Ammon's horn (tissue), 1 donor: Measurements from ENCODE around the gene ASGR2.

Experiments
- DNase-seq: peaks from one replicate; pipeline ENCODE4 v3.0.0-alpha.2; 2016; ENCODE audit warnings: low spot score

The ASGR2 gene

GRCh38 chr17:7060165-7060891, 54.3 kb downstream of the ASGR2 start:
- DNase-seq, result no peak

- DNase-seq, result no peak
Observed at GRCh38 chr17:7058831-7059447, 55.7 kb downstream of the ASGR2 start.

DNA sequence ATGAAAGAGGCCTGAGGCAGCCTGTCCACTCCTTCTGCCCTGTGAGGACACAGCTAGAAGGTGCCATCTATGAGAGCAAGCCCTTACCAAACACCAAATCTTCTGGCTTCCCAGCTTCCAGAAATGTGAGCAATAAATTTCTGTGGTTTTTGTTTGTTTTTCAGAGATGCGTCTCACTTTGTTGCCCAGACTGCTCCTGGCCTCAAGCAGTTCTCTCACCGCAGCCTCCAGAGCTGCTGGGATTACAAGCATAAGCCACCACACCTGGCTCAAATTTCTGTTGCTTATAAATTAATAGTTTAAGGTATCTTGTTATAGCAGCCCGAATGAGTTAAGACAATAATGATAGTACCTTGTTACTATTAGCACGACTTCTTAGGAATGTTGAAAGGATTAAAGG, 58.2 kb downstream of the ASGR2 start:
- no peak for DNase-seq
